Measurements from ENCODE around the gene MYO5A.

The MYO5A gene

GRCh38 chr15:52361975-52362494, 166.6 kb downstream of the MYO5A start:
- DNase-seq (ENCODE audit: low spot score) = no peak

GRCh38 chr15:52361494-52361893, 167.2 kb downstream of the MYO5A start:
- DNase-seq (ENCODE audit: low spot score) = no peak

GRCh38 chr15:52360229-52361203, 168.2 kb downstream of the MYO5A start:
- no peak for DNase-seq (ENCODE audit: low spot score)

- no peak for DNase-seq (ENCODE audit: low spot score)
Observed at GRCh38 chr15:52359722-52360121, 169.0 kb downstream of the MYO5A start.

- DNase-seq (ENCODE audit: low spot score) = no peak
Observed at GRCh38 chr15:52357949-52358348, 170.7 kb downstream of the MYO5A start.

- no peak for DNase-seq (ENCODE audit: low spot score)
Observed at GRCh38 chr15:52352086-52352485, 176.6 kb downstream of the MYO5A start.

GRCh38 chr15:52351206-52351908, 177.3 kb downstream of the MYO5A start:
- no peak for DNase-seq (ENCODE audit: low spot score)

GRCh38 chr15:52350423-52350822, 178.3 kb downstream of the MYO5A start:
- DNase-seq (ENCODE audit: low spot score) = no peak

GRCh38 chr15:52349052-52349700, 179.5 kb downstream of the MYO5A start:
- DNase-seq (ENCODE audit: low spot score) = no peak

GRCh38 chr15:52348056-52348745, 180.5 kb downstream of the MYO5A start:
- DNase-seq (ENCODE audit: low spot score) = no peak

- DNase-seq (ENCODE audit: low spot score) = no peak
Observed at GRCh38 chr15:52344592-52344991, 184.1 kb downstream of the MYO5A start.

- no peak for DNase-seq (ENCODE audit: low spot score)
Observed at GRCh38 chr15:52343831-52344230, 184.8 kb downstream of the MYO5A start.

GRCh38 chr15:52340093-52340492, 188.6 kb downstream of the MYO5A start:
- no peak for DNase-seq (ENCODE audit: low spot score)

GRCh38 chr15:52338891-52339290, 189.8 kb downstream of the MYO5A start:
- DNase-seq (ENCODE audit: low spot score) = no peak

GRCh38 chr15:52338058-52338457, 190.6 kb downstream of the MYO5A start:
- DNase-seq (ENCODE audit: low spot score) = no peak

GRCh38 chr15:52337198-52337853, 191.4 kb downstream of the MYO5A start:
- DNase-seq (ENCODE audit: low spot score) = no peak

GRCh38 chr15:52336529-52336928, 192.2 kb downstream of the MYO5A start:
- no peak for DNase-seq (ENCODE audit: low spot score)

- DNase-seq (ENCODE audit: low spot score) = no peak
Observed at GRCh38 chr15:52334491-52335160, 194.1 kb downstream of the MYO5A start.

- no peak for DNase-seq (ENCODE audit: low spot score)
Observed at GRCh38 chr15:52331490-52332240, 197.0 kb downstream of the MYO5A start.

- DNase-seq (ENCODE audit: low spot score) = no peak
Observed at GRCh38 chr15:52329987-52330386, 198.7 kb downstream of the MYO5A start.

Measured in hematopoietic multipotent progenitor cell treated with erythropoietin and hydrocortisone succinate and interleukin-3 and kit ligand, for 15 days (in vitro differentiated cells).